ENCODE measurements around the gene ARHGAP6. TPM values are rescaled to one million over a fixed set of nuclear protein-coding genes. Genes with fewer than 3 reads are reported as not detected.

ARHGAP6 gene
- total and polyA plus RNA-seq, 2 experiments from 2014 or later, result 0.26 to 0.59 TPM

DNA sequence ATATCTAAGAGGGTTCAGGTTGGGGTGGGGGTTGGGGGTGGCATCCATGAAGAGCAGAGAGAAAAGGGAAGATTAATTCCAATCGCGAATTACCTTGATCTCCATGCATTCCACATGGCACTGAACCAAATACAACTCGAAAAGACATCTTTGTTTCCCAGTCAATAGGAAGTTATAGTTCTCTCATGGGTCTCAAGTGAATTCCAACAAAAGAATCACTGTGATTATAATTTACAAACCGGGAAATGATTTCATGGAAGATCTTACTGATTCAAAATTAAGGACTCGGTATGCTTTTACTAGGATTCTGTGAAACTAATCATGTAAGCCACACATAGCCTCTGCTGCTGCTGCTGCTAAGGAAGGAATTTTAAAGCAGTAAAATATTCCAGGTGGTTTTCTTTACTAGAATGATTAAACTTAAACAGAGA is 399.1 kb downstream of the ARHGAP6 start (continued):
- no peak for TF ChIP-seq EZH2 (IDR thresholded peaks at IDR 0.05; ENCODE audit: low read depth, unreplicated experiment)
- TF ChIP-seq POLR2AphosphoS5 (IDR thresholded peaks at IDR 0.05; ENCODE audit: low read depth), result no peak
- TF ChIP-seq EZH2phosphoT487 (IDR thresholded peaks at IDR 0.05; ENCODE audit: unreplicated experiment), result no peak

DNA sequence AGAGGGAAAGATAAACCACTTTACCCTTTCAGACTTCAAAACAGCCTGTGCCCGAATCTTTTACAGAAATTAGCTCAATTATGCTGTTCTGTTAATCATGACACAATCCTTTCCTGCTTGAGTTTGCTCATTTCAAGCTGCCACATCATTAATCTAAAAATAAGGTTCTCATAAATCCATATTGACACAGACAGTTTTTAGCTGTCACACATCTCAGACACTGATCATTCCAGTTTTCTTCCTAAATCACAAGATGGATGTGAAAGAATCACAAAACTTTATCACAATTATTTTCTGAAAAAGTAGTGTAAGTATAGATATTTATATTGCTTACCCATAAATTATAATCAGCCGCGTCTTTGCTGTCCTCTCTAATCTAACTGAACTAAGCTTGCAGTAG is 400.4 kb downstream of the ARHGAP6 start:
- no peak overlapping the region for H3K27ac ChIP-seq (ENCODE audit: low read depth)
- Mint-ChIP-seq H3K4me3 (no peak overlapping the region), H3K9me3 (no peaks in the 10 kb centered on the region; the same call in 2 of the 3 replicates), H3K27ac (no peak overlapping the region), H3K36me3 (ENCODE audit: low read depth) (no peaks in the 10 kb centered on the region), H3K4me1 (peaks cover 8% of the 10 kb centered on the region; the same call in 2 of the 3 replicates), H3K27me3 (ENCODE audit: insufficient read depth, low read depth, poor library complexity) (peaks cover under 1% of the 10 kb centered on the region)
- H3K79me2 ChIP-seq (replicated peaks; ENCODE audit: insufficient read depth), result no peaks in the 10 kb centered on the region
- no peaks in the 10 kb centered on the region for H3K9me2 ChIP-seq (ENCODE audit: insufficient read depth)
- TF ChIP-seq ZNF331 (CRISPR knock-in tag; IDR thresholded peaks at IDR 0.05; ENCODE audit: low read depth) (no peak), CREB1 (CRISPR knock-in tag; IDR thresholded peaks at IDR 0.05; ENCODE audit: low read depth) (no peak), EZH2phosphoT487 (IDR thresholded peaks at IDR 0.05; ENCODE audit: unreplicated experiment) (no peak), NANOG (IDR thresholded peaks at IDR 0.05; ENCODE audit: borderline replicate concordance) (no peak), POLR2AphosphoS5 (IDR thresholded peaks at IDR 0.05; ENCODE audit: low read depth) (no peak), JUNB (IDR thresholded peaks at IDR 0.05; ENCODE audit: unreplicated experiment) (no peak), STAT1 (IDR thresholded peaks at IDR 0.05; ENCODE audit: unreplicated experiment) (no peak), EZH2 (IDR thresholded peaks at IDR 0.05; ENCODE audit: low read depth, unreplicated experiment) (no peak), ZNF114 (CRISPR knock-in tag; IDR thresholded peaks at IDR 0.05) (no peak)
- TF ChIP-seq, protein P1, sequence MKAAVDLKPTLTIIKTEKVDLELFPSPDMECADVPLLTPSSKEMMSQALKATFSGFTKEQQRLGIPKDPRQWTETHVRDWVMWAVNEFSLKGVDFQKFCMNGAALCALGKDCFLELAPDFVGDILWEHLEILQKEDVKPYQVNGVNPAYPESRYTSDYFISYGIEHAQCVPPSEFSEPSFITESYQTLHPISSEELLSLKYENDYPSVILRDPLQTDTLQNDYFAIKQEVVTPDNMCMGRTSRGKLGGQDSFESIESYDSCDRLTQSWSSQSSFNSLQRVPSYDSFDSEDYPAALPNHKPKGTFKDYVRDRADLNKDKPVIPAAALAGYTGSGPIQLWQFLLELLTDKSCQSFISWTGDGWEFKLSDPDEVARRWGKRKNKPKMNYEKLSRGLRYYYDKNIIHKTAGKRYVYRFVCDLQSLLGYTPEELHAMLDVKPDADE (IDR thresholded peaks at IDR 0.05), result no peak
- TF ChIP-seq, protein P2, sequence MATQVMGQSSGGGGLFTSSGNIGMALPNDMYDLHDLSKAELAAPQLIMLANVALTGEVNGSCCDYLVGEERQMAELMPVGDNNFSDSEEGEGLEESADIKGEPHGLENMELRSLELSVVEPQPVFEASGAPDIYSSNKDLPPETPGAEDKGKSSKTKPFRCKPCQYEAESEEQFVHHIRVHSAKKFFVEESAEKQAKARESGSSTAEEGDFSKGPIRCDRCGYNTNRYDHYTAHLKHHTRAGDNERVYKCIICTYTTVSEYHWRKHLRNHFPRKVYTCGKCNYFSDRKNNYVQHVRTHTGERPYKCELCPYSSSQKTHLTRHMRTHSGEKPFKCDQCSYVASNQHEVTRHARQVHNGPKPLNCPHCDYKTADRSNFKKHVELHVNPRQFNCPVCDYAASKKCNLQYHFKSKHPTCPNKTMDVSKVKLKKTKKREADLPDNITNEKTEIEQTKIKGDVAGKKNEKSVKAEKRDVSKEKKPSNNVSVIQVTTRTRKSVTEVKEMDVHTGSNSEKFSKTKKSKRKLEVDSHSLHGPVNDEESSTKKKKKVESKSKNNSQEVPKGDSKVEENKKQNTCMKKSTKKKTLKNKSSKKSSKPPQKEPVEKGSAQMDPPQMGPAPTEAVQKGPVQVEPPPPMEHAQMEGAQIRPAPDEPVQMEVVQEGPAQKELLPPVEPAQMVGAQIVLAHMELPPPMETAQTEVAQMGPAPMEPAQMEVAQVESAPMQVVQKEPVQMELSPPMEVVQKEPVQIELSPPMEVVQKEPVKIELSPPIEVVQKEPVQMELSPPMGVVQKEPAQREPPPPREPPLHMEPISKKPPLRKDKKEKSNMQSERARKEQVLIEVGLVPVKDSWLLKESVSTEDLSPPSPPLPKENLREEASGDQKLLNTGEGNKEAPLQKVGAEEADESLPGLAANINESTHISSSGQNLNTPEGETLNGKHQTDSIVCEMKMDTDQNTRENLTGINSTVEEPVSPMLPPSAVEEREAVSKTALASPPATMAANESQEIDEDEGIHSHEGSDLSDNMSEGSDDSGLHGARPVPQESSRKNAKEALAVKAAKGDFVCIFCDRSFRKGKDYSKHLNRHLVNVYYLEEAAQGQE (IDR thresholded peaks at IDR 0.05; ENCODE audit: unreplicated experiment), result no peak
- TF ChIP-seq, protein P3, sequence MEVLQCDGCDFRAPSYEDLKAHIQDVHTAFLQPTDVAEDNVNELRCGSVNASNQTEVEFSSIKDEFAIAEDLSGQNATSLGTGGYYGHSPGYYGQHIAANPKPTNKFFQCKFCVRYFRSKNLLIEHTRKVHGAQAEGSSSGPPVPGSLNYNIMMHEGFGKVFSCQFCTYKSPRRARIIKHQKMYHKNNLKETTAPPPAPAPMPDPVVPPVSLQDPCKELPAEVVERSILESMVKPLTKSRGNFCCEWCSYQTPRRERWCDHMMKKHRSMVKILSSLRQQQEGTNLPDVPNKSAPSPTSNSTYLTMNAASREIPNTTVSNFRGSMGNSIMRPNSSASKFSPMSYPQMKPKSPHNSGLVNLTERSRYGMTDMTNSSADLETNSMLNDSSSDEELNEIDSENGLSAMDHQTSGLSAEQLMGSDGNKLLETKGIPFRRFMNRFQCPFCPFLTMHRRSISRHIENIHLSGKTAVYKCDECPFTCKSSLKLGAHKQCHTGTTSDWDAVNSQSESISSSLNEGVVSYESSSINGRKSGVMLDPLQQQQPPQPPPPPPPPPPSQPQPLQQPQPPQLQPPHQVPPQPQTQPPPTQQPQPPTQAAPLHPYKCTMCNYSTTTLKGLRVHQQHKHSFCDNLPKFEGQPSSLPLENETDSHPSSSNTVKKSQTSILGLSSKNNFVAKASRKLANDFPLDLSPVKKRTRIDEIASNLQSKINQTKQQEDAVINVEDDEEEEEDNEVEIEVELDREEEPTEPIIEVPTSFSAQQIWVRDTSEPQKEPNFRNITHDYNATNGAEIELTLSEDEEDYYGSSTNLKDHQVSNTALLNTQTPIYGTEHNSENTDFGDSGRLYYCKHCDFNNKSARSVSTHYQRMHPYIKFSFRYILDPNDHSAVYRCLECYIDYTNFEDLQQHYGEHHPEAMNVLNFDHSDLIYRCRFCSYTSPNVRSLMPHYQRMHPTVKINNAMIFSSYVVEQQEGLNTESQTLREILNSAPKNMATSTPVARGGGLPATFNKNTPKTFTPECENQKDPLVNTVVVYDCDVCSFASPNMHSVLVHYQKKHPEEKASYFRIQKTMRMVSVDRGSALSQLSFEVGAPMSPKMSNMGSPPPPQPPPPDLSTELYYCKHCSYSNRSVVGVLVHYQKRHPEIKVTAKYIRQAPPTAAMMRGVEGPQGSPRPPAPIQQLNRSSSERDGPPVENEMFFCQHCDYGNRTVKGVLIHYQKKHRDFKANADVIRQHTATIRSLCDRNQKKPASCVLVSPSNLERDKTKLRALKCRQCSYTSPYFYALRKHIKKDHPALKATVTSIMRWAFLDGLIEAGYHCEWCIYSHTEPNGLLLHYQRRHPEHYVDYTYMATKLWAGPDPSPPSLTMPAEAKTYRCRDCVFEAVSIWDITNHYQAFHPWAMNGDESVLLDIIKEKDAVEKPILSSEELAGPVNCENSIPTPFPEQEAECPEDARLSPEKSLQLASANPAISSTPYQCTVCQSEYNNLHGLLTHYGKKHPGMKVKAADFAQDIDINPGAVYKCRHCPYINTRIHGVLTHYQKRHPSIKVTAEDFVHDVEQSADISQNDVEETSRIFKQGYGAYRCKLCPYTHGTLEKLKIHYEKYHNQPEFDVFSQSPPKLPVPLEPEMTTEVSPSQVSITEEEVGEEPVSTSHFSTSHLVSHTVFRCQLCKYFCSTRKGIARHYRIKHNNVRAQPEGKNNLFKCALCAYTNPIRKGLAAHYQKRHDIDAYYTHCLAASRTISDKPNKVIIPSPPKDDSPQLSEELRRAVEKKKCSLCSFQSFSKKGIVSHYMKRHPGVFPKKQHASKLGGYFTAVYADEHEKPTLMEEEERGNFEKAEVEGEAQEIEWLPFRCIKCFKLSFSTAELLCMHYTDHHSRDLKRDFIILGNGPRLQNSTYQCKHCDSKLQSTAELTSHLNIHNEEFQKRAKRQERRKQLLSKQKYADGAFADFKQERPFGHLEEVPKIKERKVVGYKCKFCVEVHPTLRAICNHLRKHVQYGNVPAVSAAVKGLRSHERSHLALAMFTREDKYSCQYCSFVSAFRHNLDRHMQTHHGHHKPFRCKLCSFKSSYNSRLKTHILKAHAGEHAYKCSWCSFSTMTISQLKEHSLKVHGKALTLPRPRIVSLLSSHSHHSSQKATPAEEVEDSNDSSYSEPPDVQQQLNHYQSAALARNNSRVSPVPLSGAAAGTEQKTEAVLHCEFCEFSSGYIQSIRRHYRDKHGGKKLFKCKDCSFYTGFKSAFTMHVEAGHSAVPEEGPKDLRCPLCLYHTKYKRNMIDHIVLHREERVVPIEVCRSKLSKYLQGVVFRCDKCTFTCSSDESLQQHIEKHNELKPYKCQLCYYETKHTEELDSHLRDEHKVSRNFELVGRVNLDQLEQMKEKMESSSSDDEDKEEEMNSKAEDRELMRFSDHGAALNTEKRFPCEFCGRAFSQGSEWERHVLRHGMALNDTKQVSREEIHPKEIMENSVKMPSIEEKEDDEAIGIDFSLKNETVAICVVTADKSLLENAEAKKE (CRISPR knock-in tag; IDR thresholded peaks at IDR 0.05), result no peak
- TF ChIP-seq, protein P4, sequence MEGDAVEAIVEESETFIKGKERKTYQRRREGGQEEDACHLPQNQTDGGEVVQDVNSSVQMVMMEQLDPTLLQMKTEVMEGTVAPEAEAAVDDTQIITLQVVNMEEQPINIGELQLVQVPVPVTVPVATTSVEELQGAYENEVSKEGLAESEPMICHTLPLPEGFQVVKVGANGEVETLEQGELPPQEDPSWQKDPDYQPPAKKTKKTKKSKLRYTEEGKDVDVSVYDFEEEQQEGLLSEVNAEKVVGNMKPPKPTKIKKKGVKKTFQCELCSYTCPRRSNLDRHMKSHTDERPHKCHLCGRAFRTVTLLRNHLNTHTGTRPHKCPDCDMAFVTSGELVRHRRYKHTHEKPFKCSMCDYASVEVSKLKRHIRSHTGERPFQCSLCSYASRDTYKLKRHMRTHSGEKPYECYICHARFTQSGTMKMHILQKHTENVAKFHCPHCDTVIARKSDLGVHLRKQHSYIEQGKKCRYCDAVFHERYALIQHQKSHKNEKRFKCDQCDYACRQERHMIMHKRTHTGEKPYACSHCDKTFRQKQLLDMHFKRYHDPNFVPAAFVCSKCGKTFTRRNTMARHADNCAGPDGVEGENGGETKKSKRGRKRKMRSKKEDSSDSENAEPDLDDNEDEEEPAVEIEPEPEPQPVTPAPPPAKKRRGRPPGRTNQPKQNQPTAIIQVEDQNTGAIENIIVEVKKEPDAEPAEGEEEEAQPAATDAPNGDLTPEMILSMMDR (conservative IDR thresholded peaks at IDR 0.05; ENCODE audit: low read depth in 2 of 2), result no peak
- no peaks in the 10 kb centered on the region for H3K27me3 ChIP-seq (ENCODE audit: insufficient read depth)
- no peak overlapping the region for H2AFZ ChIP-seq
- H3K4me3 ChIP-seq, result no peak overlapping the region
- no peaks in the 10 kb centered on the region for H4K20me1 ChIP-seq (replicated peaks; ENCODE audit: insufficient read depth)
- DNase-seq (ENCODE audit: low spot score) (no peak), ATAC-seq (no peak)
- H3F3A ChIP-seq (replicated peaks; ENCODE audit: low read depth), result no peaks in the 10 kb centered on the region
- H3K4me2 ChIP-seq, result no peak overlapping the region
- no peaks in the 10 kb centered on the region for H3K36me3 ChIP-seq (ENCODE audit: insufficient read depth)
- H3K4me1 ChIP-seq (ENCODE audit: insufficient read depth), result no peaks in the 10 kb centered on the region
